GM13976 (cell line): Measurements from ENCODE around the gene CCDC171.

Experiments used
- DNase-seq: peaks from one replicate; pipeline ENCODE4 v3.0.0; 2012; ENCODE audit warnings: low spot score
- CTCF ChIP-seq: IDR thresholded peaks from 2 replicates; pipeline ENCODE4 v1.5.1; 2012; ENCODE audit warnings: borderline replicate concordance, mild to moderate bottlenecking; ENCODE audit not compliant: insufficient read depth; ENCODE audit errors: extremely low read depth, missing control alignments, control extremely low read depth
- in situ Hi-C: fragments of 300-500 bp; cut with MboI; formaldehyde crosslinking; loops from one replicate; pipeline ENCODE4 v1.12.0; 2022; ENCODE audit warnings: low sequenced_read_pairs, mixed read lengths, inconsistent platforms; ENCODE audit not compliant: unreplicated experiment

The CCDC171 gene

GRCh38 chr9:15711531-15711930 lies 158.7 kb downstream of the CCDC171 start:
- DNase-seq: no peak
- in situ Hi-C loops: no loop called here
- no peak for TF ChIP-seq CTCF

DNA sequence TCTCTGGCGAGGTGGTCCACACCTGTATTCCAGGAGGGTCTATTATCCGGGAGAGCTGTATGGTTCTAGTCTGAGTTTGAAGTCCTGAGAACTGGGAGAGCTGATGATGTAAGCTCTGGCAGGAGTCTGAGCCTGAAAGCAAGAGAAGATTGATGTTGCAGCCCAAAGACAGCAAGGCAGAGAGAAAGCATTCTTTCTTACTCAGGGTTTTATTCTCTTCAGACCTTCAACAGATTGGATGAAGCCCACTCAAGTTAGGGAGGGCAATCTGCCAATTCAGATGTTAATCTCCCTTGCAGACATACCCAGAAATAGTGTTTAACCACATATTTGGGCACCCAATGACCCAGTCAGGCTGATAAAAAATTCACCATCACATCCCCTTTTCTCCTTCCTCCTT lies 159.1 kb downstream of the CCDC171 start:
- DNase-seq: no peak
- no peak for TF ChIP-seq CTCF
- in situ Hi-C loops: no loop called here

DNA sequence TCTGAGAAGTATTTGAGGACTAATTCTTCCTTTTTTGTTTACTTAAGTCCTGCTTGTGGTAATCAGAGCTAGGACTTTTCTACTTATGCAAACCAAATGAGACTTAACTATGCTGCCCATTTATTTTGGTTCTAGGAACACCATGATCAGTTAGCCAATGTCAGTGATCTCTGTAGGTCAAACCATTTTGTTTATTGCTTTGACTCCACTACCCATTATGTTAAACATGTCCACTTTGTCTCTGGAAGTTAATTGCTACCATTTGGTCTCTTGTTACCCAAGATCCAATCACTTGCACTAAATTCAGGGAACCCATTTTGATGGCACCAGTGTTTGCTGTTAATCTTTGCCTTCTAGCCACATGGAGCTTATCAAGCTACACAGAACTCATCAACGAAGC lies 161.9 kb downstream of the CCDC171 start:
- in situ Hi-C loops: no loop called here
- no peak for DNase-seq
- TF ChIP-seq CTCF: no peak

GRCh38 chr9:15717290-15717967 lies 164.6 kb downstream of the CCDC171 start:
- DNase-seq: no peak
- in situ Hi-C loops: no loop called here

GRCh38 chr9:15718423-15718822 lies 165.6 kb downstream of the CCDC171 start:
- no peak for TF ChIP-seq CTCF
- DNase-seq: no peak
- in situ Hi-C loops: no loop called here

More at GRCh38 chr9:15717290-15717967, 164.6 kb downstream of the CCDC171 start:
- no peak for TF ChIP-seq CTCF

- in situ Hi-C loops: no loop called here
- DNase-seq: no peak
These were observed 168.0 kb downstream of the CCDC171 start for GRCh38 chr9:15720861-15721260.

More at GRCh38 chr9:15720861-15721260, 168.0 kb downstream of the CCDC171 start:
- TF ChIP-seq CTCF: no peak
